IPS-20b (cell line): Measurements from ENCODE around the gene ZDHHC3.

Experiments used
- H3K27ac ChIP-seq: one replicate; pipeline ENCODE4 v1.5.1; 2013; ENCODE audit warnings: low read length
- H3K27me3 ChIP-seq: 2 replicates; pipeline ENCODE4 v1.6.1; 2013; ENCODE audit warnings: mild to moderate bottlenecking, low read length, inconsistent platforms; ENCODE audit not compliant: insufficient read depth
- H3K36me3 ChIP-seq: 2 replicates; pipeline ENCODE4 v1.6.1; 2013; ENCODE audit warnings: low read depth, mild to moderate bottlenecking, inconsistent platforms, low read length, moderate library complexity; ENCODE audit not compliant: insufficient read depth
- H3K4me1 ChIP-seq: 2 replicates; pipeline ENCODE4 v1.6.1; 2013; ENCODE audit warnings: mild to moderate bottlenecking, control low read depth, inconsistent platforms, low read length, moderate library complexity; ENCODE audit not compliant: insufficient read depth
- H3K4me3 ChIP-seq: 2 replicates; pipeline ENCODE4 v1.5.1; 2013; ENCODE audit warnings: mild to moderate bottlenecking, low read length, inconsistent platforms
- H3K9ac ChIP-seq: 2 replicates; pipeline ENCODE4 v1.6.1; 2013; ENCODE audit warnings: low read depth, mild to moderate bottlenecking, inconsistent platforms, low read length, moderate library complexity
- H3K9me3 ChIP-seq: 2 replicates; pipeline ENCODE4 v1.6.1; 2013; ENCODE audit warnings: mild to moderate bottlenecking, low read depth, low read length, inconsistent platforms; ENCODE audit not compliant: insufficient read depth

Gene ZDHHC3

DNA sequence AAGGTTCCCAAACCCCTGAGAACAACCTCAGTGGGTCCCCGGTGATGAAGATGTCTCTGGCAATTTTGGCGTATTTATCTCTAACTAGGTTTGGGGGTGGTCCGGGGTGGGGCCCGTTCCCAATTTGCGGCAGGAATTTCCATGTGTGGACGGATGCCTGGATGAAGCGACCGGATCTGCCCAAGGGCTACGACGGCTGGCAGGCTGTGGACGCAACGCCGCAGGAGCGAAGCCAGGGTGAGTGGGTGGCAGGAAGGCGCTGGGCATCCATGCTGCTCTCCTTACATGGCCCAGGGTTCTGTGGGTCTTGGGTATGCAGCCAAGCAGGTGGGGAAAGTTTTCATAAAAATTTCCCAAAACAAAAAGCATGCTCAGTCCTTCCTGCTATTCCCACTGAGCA lies 72.2 kb downstream of the ZDHHC3 start:
- Histone ChIP-seq H3K4me3 (no peak overlapping the region), H3K27me3 (no peaks in the 10 kb centered on the region), H3K36me3 (no peaks in the 10 kb centered on the region), H3K9me3 (no peaks in the 10 kb centered on the region), H3K9ac (no peak overlapping the region), H3K4me1 (peaks cover 10% of the 10 kb centered on the region; the same call in 1 of the 2 replicates), H3K27ac (no peak overlapping the region)

DNA sequence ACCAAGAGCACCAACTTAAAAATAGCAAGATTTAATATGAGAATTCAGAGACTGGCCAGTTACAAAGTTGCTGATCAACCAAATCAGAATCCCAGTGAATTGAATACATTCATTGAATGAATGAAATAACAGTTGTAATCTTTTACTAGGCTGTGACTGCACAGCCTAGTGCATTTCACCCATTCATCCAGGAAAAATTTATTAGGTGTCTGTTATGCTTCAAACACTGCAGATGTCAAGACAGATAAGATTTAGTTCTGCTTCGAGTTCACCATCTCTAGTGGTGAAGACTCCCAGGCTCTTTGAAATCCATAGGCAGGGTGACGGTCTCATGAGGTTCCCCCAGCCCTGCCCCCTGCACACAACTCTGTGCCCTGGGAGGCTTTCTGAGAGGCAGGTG lies 72.7 kb downstream of the ZDHHC3 start:
- H3K27me3 ChIP-seq: no peaks in the 10 kb centered on the region
- H3K27ac ChIP-seq: no peak overlapping the region
- peaks cover 13% of the 10 kb centered on the region; the same call in 1 of the 2 replicates for H3K4me1 ChIP-seq
- no peak overlapping the region for H3K4me3 ChIP-seq
- H3K9ac ChIP-seq: no peak overlapping the region
- H3K9me3 ChIP-seq: no peaks in the 10 kb centered on the region
- no peaks in the 10 kb centered on the region for H3K36me3 ChIP-seq

DNA sequence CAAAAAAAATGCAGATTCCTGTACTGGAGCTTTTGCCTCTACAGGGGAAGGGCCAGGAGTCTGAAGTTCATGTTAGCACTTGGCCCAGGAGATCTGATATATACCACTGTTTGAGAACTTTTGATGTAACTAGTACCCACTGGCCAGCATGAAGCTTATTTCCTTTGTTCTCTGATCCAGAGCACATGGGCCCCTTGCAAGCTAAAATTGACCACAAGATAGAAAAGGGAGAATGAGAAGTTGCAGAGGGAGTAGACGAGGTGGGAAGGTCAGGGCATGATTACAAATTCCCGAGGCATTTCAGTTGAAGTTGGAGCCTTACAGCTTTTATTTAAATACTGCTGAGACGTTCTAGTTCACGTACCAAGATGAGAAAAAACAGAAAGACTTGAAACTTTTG lies 73.3 kb downstream of the ZDHHC3 start:
- no peak overlapping the region for H3K9ac ChIP-seq
- no peaks in the 10 kb centered on the region for H3K27me3 ChIP-seq
- no peak overlapping the region for H3K27ac ChIP-seq
- H3K36me3 ChIP-seq: no peaks in the 10 kb centered on the region
- H3K4me1 ChIP-seq: peaks cover 13% of the 10 kb centered on the region; the same call in 1 of the 2 replicates
- H3K9me3 ChIP-seq: no peaks in the 10 kb centered on the region
- H3K4me3 ChIP-seq: no peak overlapping the region

DNA sequence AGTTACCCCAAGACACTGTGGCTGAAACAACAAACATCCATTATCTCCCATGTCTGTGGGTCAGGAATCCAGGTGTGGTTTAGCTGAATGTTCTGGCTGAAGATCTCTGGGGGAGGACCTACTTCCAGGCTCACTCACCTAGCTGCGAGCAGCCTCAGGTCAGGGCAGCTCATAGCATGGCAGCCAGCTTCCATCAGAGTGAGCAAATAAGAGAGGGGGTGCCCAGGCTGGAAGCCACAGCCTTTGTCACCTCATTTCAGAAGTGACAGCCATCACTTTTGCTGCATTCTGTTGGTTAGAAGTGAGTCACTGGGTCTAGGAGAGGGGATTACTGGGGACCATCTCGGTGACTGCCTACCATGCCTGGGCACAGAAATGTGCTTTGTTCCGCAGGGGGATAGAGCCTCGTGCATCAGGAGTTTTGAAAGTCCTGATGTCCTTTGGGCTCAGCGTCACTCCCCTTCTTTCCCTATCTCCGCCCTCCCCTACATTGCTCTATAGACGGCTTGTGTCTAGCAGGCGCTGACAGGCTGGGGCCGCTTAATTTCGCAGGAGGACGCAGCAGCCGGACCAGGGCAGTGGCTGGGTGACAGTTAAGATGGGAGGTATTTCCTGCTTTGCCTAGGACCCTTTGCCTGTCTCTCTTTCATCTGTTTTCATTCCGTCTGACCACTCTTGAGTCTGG lies 76.1 kb downstream of the ZDHHC3 start:
- Histone ChIP-seq H3K9me3 (no peaks in the 10 kb centered on the region), H3K9ac (no peak overlapping the region), H3K4me3 (no peak overlapping the region), H3K36me3 (no peaks in the 10 kb centered on the region), H3K27me3 (no peaks in the 10 kb centered on the region), H3K27ac (no peak overlapping the region), H3K4me1 (peaks cover 7% of the 10 kb centered on the region; the same call in 1 of the 2 replicates)

DNA sequence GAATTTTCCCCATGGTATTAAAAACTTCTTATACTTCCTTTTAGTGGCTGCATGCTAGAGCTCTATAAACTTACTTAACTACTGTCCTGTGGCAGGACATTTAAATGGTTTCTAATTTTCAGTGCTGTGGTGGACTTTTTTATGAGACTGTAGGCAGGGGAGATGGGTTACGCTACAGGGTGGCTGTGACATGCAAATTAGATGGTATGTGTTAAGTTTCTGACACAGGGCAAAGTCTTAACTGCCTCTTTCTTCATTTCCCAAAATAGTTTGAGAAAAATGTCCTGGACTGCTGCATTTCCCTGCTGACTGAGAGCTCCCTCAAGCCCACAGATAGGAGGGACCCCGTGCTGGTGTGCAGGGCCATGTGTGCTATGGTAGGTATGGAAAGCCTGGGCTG lies 79.5 kb downstream of the ZDHHC3 start:
- H3K4me3 ChIP-seq: no peak overlapping the region
- no peaks in the 10 kb centered on the region for H3K27me3 ChIP-seq
- no peaks in the 10 kb centered on the region for H3K9me3 ChIP-seq
- peaks cover 10% of the 10 kb centered on the region; the same call in 1 of the 2 replicates for H3K4me1 ChIP-seq
- H3K9ac ChIP-seq: no peak overlapping the region
- no peak overlapping the region for H3K27ac ChIP-seq
- no peaks in the 10 kb centered on the region for H3K36me3 ChIP-seq

DNA sequence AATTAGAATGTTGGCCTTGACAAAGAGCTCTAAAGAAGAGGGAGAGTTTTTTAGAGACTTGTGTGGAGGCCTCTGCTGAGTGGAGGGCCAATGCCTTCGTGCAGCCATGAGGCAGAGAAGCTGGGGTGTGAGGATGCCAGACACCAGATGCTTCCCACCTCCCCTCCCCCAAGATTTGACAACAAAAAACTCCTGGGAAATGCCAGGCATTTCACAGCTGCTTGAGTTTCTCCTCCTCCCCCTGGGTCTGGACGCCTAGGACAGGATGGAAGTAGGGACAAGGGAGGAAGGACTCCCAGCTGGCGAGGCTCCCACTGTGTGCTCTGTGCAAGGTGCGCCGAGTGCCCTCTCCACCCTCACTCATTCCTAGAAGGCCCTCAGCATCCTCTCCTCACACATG lies 81.5 kb downstream of the ZDHHC3 start:
- Histone ChIP-seq H3K4me1 (peaks cover 10% of the 10 kb centered on the region; the same call in 1 of the 2 replicates), H3K9me3 (no peaks in the 10 kb centered on the region), H3K27me3 (no peaks in the 10 kb centered on the region), H3K36me3 (no peaks in the 10 kb centered on the region), H3K27ac (no peak overlapping the region), H3K4me3 (no peak overlapping the region), H3K9ac (no peak overlapping the region)

DNA sequence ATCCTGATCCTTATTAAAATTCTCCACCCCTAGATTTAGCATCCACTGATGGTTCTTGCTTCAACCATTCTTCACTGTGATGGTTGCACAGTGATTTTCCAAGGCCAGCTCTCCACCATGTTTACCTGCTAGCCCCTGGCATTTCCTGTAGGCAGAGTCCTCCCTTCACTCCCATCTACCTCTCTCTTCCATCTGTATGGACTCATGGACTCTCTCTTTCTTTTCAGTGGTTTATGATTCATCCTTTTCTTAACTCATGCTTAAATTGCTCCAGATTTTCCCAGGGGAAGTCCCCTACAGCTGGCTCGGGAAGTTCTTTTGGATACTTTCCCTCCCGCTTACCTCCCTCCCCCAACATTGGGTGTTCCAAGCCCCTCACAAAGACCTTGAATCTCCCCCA lies 82.9 kb downstream of the ZDHHC3 start:
- Histone ChIP-seq H3K27ac (no peak overlapping the region), H3K36me3 (no peaks in the 10 kb centered on the region), H3K9ac (no peak overlapping the region), H3K9me3 (no peaks in the 10 kb centered on the region), H3K4me3 (no peak overlapping the region), H3K4me1 (peaks cover 8% of the 10 kb centered on the region; the same call in 1 of the 2 replicates), H3K27me3 (no peaks in the 10 kb centered on the region)

DNA sequence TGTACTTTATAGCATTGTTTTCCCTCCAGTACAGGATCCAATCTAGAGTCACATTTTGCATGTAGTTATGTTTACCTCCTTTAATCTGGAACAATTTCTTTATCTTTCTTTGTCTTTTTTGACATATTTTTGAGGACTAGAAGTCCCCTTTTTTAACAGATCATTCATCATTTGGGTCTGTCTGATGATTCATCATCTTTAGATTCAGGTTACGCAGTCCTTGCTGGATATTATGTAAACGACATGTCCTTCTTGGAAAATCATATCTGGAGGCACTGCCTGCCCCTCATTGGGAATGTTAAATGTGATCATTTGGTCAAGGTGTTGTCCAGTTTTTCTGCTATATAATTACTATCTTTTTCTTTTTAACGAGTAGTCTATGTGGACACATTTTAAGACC lies 83.3 kb downstream of the ZDHHC3 start:
- no peaks in the 10 kb centered on the region for H3K27me3 ChIP-seq
- no peak overlapping the region for H3K9ac ChIP-seq
- no peak overlapping the region for H3K4me3 ChIP-seq
- H3K36me3 ChIP-seq: no peaks in the 10 kb centered on the region
- H3K4me1 ChIP-seq: peaks cover 8% of the 10 kb centered on the region; the same call in 1 of the 2 replicates
- H3K27ac ChIP-seq: no peak overlapping the region
- no peaks in the 10 kb centered on the region for H3K9me3 ChIP-seq

DNA sequence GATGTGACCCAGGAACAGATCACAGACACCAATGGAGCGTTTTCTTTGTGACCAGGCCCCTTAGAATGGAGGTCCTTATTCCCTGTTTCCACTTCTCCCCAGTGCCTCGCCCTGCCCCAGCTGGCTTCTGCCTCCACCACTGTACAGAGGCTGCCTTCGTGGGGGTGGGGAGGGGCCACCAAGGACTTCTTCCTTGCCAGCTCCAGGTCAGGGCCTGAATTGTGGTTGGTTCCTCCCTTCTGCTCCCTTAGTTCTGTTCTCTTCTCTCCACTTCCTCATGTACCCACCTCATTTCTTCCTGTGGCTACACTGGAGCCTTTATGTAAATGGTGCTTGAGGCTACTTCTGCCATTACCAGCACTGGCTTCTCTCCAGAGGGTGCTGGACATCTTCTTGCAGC lies 85.1 kb downstream of the ZDHHC3 start:
- Histone ChIP-seq H3K4me1 (peaks cover 10% of the 10 kb centered on the region), H3K27me3 (no peaks in the 10 kb centered on the region), H3K4me3 (no peak overlapping the region), H3K27ac (no peak overlapping the region), H3K9me3 (no peaks in the 10 kb centered on the region), H3K36me3 (no peaks in the 10 kb centered on the region), H3K9ac (no peak overlapping the region)

DNA sequence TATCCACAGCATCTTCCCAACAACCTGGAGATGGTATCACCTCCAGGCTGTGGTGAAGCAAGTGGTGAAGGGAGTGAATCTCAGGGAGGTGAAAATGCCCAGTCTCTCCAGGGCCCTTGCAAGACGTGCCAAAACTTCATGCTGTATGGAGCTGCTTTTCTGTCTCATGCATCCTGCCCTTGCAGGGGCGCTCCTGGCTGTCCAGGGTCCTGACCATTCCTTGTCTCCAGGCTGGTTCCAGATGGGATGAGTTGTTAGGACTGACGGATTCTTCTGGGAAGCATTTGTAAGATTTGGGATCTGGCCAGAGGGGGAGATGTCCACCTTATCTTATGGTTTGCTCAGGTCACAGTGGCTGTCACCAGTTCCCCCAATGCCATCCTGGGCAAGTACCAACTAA lies 85.7 kb downstream of the ZDHHC3 start:
- Histone ChIP-seq H3K4me3 (no peak overlapping the region), H3K9me3 (no peaks in the 10 kb centered on the region), H3K27ac (no peak overlapping the region), H3K4me1 (peaks cover 10% of the 10 kb centered on the region), H3K36me3 (no peaks in the 10 kb centered on the region), H3K27me3 (no peaks in the 10 kb centered on the region), H3K9ac (no peak overlapping the region)

DNA sequence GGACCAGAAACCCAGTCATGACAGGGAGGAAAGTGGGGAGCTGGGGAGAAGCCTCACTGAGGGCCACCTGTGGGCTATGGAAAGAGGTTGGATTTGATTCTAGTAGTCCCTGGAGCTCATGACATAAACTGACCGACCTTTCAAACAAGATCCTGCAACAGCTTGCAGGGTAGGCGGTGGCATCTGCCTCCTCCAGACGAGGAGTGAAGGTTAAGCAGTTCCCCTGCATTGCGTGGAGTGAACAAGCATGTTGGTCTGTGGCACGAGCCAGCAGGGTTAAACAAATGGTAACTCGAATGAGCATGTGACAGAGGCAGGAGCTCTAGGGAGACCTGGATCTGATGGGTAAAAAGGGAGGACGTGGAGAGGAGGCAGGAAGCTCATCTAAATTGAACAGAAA lies 88.9 kb downstream of the ZDHHC3 start:
- Histone ChIP-seq H3K27me3 (no peaks in the 10 kb centered on the region), H3K9me3 (no peaks in the 10 kb centered on the region; the same call in 1 of the 2 replicates), H3K9ac (no peak overlapping the region)

DNA sequence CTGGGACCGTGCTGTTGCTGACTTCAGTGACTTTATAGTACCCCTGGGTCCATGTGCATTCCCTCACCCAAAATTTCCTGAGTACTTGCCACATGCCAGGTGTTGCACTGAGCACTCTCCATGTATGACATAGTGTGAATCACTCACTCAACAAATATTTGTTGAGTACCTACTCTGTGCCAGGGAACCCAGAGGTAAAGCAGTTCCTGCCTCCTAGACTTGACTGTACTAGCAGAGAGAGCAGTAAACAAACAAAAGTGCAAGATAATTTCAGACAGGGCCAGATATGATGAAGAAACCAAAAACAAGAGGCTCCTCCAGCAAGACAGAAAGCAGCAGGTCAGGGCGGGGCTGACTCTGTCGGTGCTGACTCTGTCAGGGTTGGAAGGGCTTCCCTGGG lies 89.4 kb downstream of the ZDHHC3 start:
- Histone ChIP-seq H3K4me1 (peaks cover 15% of the 10 kb centered on the region), H3K27ac (no peak overlapping the region), H3K4me3 (no peak overlapping the region), H3K9me3 (no peaks in the 10 kb centered on the region; the same call in 1 of the 2 replicates), H3K36me3 (no peaks in the 10 kb centered on the region), H3K27me3 (no peaks in the 10 kb centered on the region), H3K9ac (no peak overlapping the region)

More for the DNA sequence above, 88.9 kb downstream of the ZDHHC3 start:
- Histone ChIP-seq H3K4me1 (peaks cover 15% of the 10 kb centered on the region), H3K36me3 (no peaks in the 10 kb centered on the region), H3K27ac (no peak overlapping the region), H3K4me3 (no peak overlapping the region)
